HepG2 (cell line): ENCODE data around the gene PDIA6. TPM values are rescaled to one million over a fixed set of nuclear protein-coding genes. Genes with fewer than 3 reads are reported as not detected.

Experiments used
- ATAC-seq: fragments of 200-7000 bp; cut with Tn5 transposase; 3 replicates; pipeline ENCODE4 v1.9.1; 2020; ENCODE audit warnings: mild to moderate bottlenecking, moderate library complexity
- BruUV-seq: library from RNA; stranded (reverse); fragments of 400-500 nt; replicated peaks from 2 replicates; lab custom pipeline; 2021; lab: Mats Ljungman, UMichigan
- CTCF ChIA-PET: fragments of 300-600 bp; formaldehyde crosslinking; extraction: SDS; loops from one replicate; lab custom pipeline; 2021; ENCODE audit warnings: low total read pairs, inconsistent platforms, low intra/inter-chr PET ratio; lab: Yijun Ruan, JAX
- POLR2A ChIA-PET: fragments of 350-600 bp; sonication (Branson Sonifier 250); formaldehyde crosslinking; loops from one replicate; lab custom pipeline; 2020; ENCODE audit warnings: antibody characterized with exemption, inconsistent platforms; lab: Yijun Ruan, JAX
- DNase-seq: peaks from one replicate; pipeline ENCODE4 v3.0.0-alpha.2; 2015; ENCODE audit warnings: low spot score
- FAIRE-seq: peaks from 3 replicates; lab custom pipeline; 2011; peaks lifted over from hg19 to GRCh38; lab: Jason Lieb, UNC
- H2AFZ ChIP-seq: one replicate; pipeline ENCODE4 v1.6.1; 2011; ENCODE audit warnings: low read length, inconsistent platforms
- H3K27ac ChIP-seq: fragments of 300-600 bp; 3 replicates; pipeline ENCODE4 v1.8.0; 2011; ENCODE audit warnings: mixed run types, mild to moderate bottlenecking, mixed read lengths, low read length, inconsistent platforms; ENCODE audit not compliant: insufficient read depth; ENCODE audit errors: extremely low read length
- H3K27me3 ChIP-seq, 2 experiments: fragments of 200-600 bp in 1 of 2; 2 replicates in 1 of 2; 3 replicates in 1 of 2; pipeline versions ENCODE4 v1.6.0 to v1.8.0; 2011; ENCODE audit warnings: low read length in 2 of 2, mild to moderate bottlenecking in 2 of 2, moderate library complexity in 2 of 2, inconsistent platforms in 1 of 2; ENCODE audit not compliant: insufficient read depth in 2 of 2, control insufficient read depth in 1 of 2
- H3K36me3 ChIP-seq, 2 experiments: fragments of 200-600 bp in 1 of 2; replicated peaks in 1 of 2; 2 replicates in 1 of 2; 3 replicates in 1 of 2; pipeline versions ENCODE4 v1.5.1 to v1.8.0; 2011; ENCODE audit warnings: low read length in 2 of 2, inconsistent platforms in 1 of 2; ENCODE audit not compliant: insufficient read depth in 2 of 2, control insufficient read depth in 1 of 2
- H3K4me1 ChIP-seq: 2 replicates; pipeline ENCODE4 v1.5.1; 2012; ENCODE audit warnings: low read length, inconsistent platforms; ENCODE audit not compliant: insufficient read depth
- H3K4me2 ChIP-seq: 2 replicates; pipeline ENCODE4 v1.6.0; 2011; ENCODE audit warnings: low read depth, low read length, inconsistent platforms
- H3K4me3 ChIP-seq, 3 experiments: fragments of 200-600 bp in 1 of 3; sonication (generic), shearing (Covaris generic) in 1 of 3; replicated peaks in 1 of 3; 2 replicates each; pipeline ENCODE4 v1.5.1; 2011 to 2016; ENCODE audit warnings: low read length in 3 of 3, inconsistent platforms in 2 of 3, low read depth in 2 of 3, mild to moderate bottlenecking in 2 of 3, control low read depth in 1 of 3, mixed read lengths in 1 of 3; ENCODE audit not compliant: insufficient read depth in 1 of 3
- H3K79me2 ChIP-seq: one replicate; pipeline ENCODE4 v1.6.1; 2011; ENCODE audit warnings: low read length, inconsistent platforms; ENCODE audit not compliant: insufficient read depth
- H3K9ac ChIP-seq: 2 replicates; pipeline ENCODE4 v1.6.0; 2011; ENCODE audit warnings: mild to moderate bottlenecking, low read depth, low read length, inconsistent platforms; ENCODE audit not compliant: insufficient read depth
- H3K9me3 ChIP-seq: 2 replicates; pipeline ENCODE4 v1.5.1; 2012; ENCODE audit warnings: mild to moderate bottlenecking, low read length
- H4K20me1 ChIP-seq: 2 replicates; pipeline ENCODE4 v1.6.0; 2011; ENCODE audit warnings: inconsistent platforms, mild to moderate bottlenecking, low read length, moderate library complexity; ENCODE audit not compliant: insufficient read depth
- DR1 ChIP-seq: sonication (generic); formaldehyde crosslinking; IDR thresholded peaks from 2 replicates; pipeline ENCODE4 v1.8.0; 2021; ENCODE audit warnings: mild to moderate bottlenecking, missing genetic modification reagents, inconsistent platforms
- FOXM1 ChIP-seq: sonication (generic); formaldehyde crosslinking; IDR thresholded peaks from 2 replicates; pipeline ENCODE4 v1.5.0; 2020; ENCODE audit warnings: missing genetic modification reagents
- KDM2A ChIP-seq: sonication (generic); formaldehyde crosslinking; IDR thresholded peaks from 2 replicates; pipeline ENCODE4 v1.4.0; 2020; ENCODE audit warnings: low read depth, missing genetic modification reagents, borderline replicate concordance
- PCBP1 ChIP-seq: fragments of 200-400 bp; formaldehyde crosslinking; IDR thresholded peaks from 2 replicates; pipeline ENCODE4 v1.6.1; 2017; ENCODE audit warnings: mild to moderate bottlenecking, low read depth, low read length, borderline replicate concordance
- POLR2A ChIP-seq, 2 experiments: IDR thresholded peaks; 2 replicates each; pipeline ENCODE4 v1.6.1; 2011; ENCODE audit warnings: low read depth in 2 of 2, low read length in 2 of 2, mild to moderate bottlenecking in 1 of 2, moderate library complexity in 1 of 2; ENCODE audit not compliant: insufficient read depth in 1 of 2
- RBM22 ChIP-seq: fragments of 200-400 bp; formaldehyde crosslinking; optimal IDR thresholded peaks from 2 replicates; pipeline ENCODE3; 2017; ENCODE audit warnings: mild to moderate bottlenecking, low read length, moderate library complexity
- SMARCE1 ChIP-seq: fragments of 450-650 bp; IDR thresholded peaks from 2 replicates; pipeline ENCODE4 v1.6.1; 2017; ENCODE audit warnings: borderline replicate concordance
- ZNF263 ChIP-seq: sonication (generic); formaldehyde crosslinking; IDR thresholded peaks from 2 replicates; pipeline ENCODE4 v1.4.0; 2020; ENCODE audit warnings: missing genetic modification reagents
- ZNF572 ChIP-seq: sonication (generic); formaldehyde crosslinking; IDR thresholded peaks from 2 replicates; pipeline ENCODE4 v1.5.1; 2020; ENCODE audit warnings: mild to moderate bottlenecking, missing genetic modification reagents
- ZNF616 ChIP-seq: sonication (generic); formaldehyde crosslinking; IDR thresholded peaks from 2 replicates; pipeline ENCODE4 v1.5.0; 2020; ENCODE audit warnings: low read depth, mild to moderate bottlenecking, missing genetic modification reagents
- WGBS: methylation state at CpG from one replicate; pipeline ENCODE4 v1.1.6; 2017; ENCODE audit warnings: low lambda C conversion rate; 5-methylcytosine and 5-hydroxymethylcytosine counted together
- in situ Hi-C: cut with HindIII; loops from 2 replicates; pipeline ENCODE4 v1.10.0; 2017; ENCODE audit warnings: low pct_unique_long_range_greater_than_20kb; ENCODE audit not compliant: extremely low pct_ligation_motif_present
- intact Hi-C: fragments of 100-400 bp; cut with micrococcal nuclease; formaldehyde crosslinking; loops from one replicate; pipeline ENCODE4 v1.10.0; 2022; ENCODE audit not compliant: unreplicated experiment
- polyA plus RNA-seq, 8 experiments: library from polyadenylated mRNA; depleted of rRNA in 3 of 8; stranded (reverse) in 7 of 8; unstranded in 1 of 8; fragments of >200 nt; fragmentation: Illumina TruSeq in 4 of 8; extraction: Trizol in 4 of 8; gene quantifications; 2 replicates each; pipeline versions ENCODE4 v1.2.1 to v1.2.3, GENCODE V29; 2011 to 2016; ENCODE audit warnings: low read depth in 4 of 8, missing spikeins in 1 of 8, mixed read lengths in 1 of 8; ENCODE audit not compliant: insufficient read depth in 1 of 8
- total RNA-seq, 5 experiments: library from RNA; depleted of rRNA; stranded (reverse); fragments of >200 nt; fragmentation: Illumina TruSeq; extraction: Trizol; gene quantifications; 2 replicates each; pipeline ENCODE4 v1.2.3, GENCODE V29; 2016; ENCODE audit warnings: low read depth in 1 of 5
- TF ChIP-seq, protein P1 (sequence below): sonication (generic); formaldehyde crosslinking; IDR thresholded peaks from 2 replicates; pipeline ENCODE4 v1.4.0; 2020; ENCODE audit warnings: missing genetic modification reagents
- TF ChIP-seq, protein P2 (sequence below): sonication (generic); formaldehyde crosslinking; IDR thresholded peaks from 2 replicates; pipeline ENCODE4 v1.8.0; 2022; ENCODE audit warnings: missing genetic modification reagents, mild to moderate bottlenecking, borderline replicate concordance

Gene PDIA6
- total and polyA plus RNA-seq, 2 of the 13 experiments (the other 11 are each of a cell fraction or from before 2014, with no cell fraction given), result 586 to 642 TPM

DNA sequence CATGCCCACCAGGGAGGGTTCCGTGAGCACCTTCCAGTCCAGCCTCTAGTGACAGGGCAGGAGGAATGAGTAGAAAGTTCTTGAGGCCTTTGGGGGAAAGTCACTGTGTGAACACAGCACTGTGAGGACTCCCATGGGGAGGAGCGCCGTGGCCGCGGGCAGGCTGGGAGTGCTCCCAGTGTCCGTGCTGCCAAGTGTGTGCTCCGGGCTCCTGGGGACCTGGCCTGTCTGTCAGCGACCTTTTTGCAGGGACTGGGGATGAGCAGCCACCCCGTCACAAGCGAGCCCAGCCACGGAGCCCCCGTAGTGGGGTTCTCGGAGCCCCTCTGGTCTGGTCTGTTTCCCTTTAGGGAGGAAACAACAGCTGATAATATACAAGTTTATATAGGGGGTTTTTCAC lies 36.8 kb downstream of the PDIA6 start:
- Histone ChIP-seq H3K4me2 (no peak overlapping the region), H3K79me2 (no peaks in the 10 kb centered on the region), H3K4me3 (no peak overlapping the region), H3K36me3 (peaks cover 6 to 19% of the 10 kb centered on the region in 2 experiments; a peak in 4 of 5 replicates), H3K9me3 (no peaks in the 10 kb centered on the region), H2AFZ (no peak overlapping the region), H3K27ac (no peak overlapping the region), H4K20me1 (no peaks in the 10 kb centered on the region; the same call in 1 of the 2 replicates), H3K9ac (no peak overlapping the region), H3K27me3 (peaks cover 0 to 11% of the 10 kb centered on the region in 2 experiments; a peak in 1 of 5 replicates), H3K4me1 (no peaks in the 10 kb centered on the region)
- intact Hi-C loops (no loop called here), in situ Hi-C loops (no loop called here)
- TF ChIP-seq RBM22 (peak; percentile 62), ZNF572 (CRISPR knock-in tag) (no peak), ZNF263 (CRISPR knock-in tag) (peak; percentile 97)
- TF ChIP-seq, protein P1, sequence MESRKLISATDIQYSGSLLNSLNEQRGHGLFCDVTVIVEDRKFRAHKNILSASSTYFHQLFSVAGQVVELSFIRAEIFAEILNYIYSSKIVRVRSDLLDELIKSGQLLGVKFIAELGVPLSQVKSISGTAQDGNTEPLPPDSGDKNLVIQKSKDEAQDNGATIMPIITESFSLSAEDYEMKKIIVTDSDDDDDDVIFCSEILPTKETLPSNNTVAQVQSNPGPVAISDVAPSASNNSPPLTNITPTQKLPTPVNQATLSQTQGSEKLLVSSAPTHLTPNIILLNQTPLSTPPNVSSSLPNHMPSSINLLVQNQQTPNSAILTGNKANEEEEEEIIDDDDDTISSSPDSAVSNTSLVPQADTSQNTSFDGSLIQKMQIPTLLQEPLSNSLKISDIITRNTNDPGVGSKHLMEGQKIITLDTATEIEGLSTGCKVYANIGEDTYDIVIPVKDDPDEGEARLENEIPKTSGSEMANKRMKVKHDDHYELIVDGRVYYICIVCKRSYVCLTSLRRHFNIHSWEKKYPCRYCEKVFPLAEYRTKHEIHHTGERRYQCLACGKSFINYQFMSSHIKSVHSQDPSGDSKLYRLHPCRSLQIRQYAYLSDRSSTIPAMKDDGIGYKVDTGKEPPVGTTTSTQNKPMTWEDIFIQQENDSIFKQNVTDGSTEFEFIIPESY (CRISPR knock-in tag), result peak; percentile 75; the same call in 1 of the 2 replicates
- POLR2A ChIA-PET, result no interaction called here
- ATAC-seq (no peak), FAIRE-seq (no peak), DNase-seq (no peak)
- no TSS peak for BruUV-seq
- 93% methylated on average over 13 of the region's 13 CpGs for WGBS
- CTCF ChIA-PET, result no interaction called here

DNA sequence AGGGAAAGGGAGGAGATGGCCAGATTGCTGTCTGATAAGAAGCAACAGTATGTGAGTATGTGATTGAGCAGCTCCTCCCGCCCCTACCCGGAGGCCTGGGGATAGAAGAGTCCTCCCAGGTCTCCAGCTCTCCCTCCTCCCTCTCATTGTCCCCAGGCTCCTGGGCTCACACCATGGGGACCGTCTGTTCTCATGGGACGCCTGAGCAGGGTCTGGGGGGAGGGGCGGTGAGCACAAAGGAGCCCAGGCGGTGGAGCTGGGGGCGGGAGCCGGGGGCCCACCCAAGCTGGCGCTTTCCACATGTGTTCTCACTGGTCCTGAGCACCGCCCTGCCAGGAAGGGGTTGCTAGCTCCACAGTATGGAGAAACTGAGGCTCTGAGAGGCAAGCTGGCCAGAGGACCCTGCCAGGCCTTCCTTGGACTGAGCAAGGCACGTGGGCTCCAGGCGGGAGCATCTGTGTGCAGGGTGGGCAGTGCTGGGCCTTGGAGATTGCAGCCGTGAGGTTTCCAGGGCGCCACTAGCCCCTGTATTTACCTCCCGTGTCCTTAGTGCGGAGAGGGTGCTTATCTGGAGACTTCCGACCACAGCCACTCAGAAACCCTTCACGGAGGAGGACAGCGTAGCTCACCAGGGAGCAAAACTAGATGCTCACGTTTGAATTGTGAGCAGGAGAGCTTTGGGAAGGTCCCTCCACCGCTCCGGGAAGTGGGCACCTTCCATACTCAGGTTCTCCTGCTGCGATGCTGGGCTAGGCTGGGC lies 37.4 kb downstream of the PDIA6 start:
- Histone ChIP-seq H3K4me2 (no peak overlapping the region), H3K9ac (no peak overlapping the region), H3K27me3 (peaks cover 0 to 16% of the 10 kb centered on the region in 2 experiments; a peak in 1 of 5 replicates), H3K9me3 (no peaks in the 10 kb centered on the region), H3K27ac (no peak overlapping the region), H2AFZ (no peak overlapping the region), H3K79me2 (no peaks in the 10 kb centered on the region), H3K4me1 (no peaks in the 10 kb centered on the region), H4K20me1 (no peaks in the 10 kb centered on the region; the same call in 1 of the 2 replicates), H3K36me3 (peaks cover 6 to 13% of the 10 kb centered on the region in 2 experiments; a peak in 4 of 5 replicates), H3K4me3 (no peak overlapping the region)
- ChIA-PET CTCF (no interaction called here), POLR2A (no interaction called here)
- intact Hi-C loops, result no loop called here
- in situ Hi-C loops, result no loop called here
- BruUV-seq, result no TSS peak
- ATAC-seq (no peak), FAIRE-seq (no peak), DNase-seq (no peak)
- WGBS, result 81% methylated on average over 17 of the region's 23 CpGs
- TF ChIP-seq ZNF616 (0 out of 2 replicates have a peak, but pooled peaks have one; percentile 32), DR1 (no peak), PCBP1 (no peak), FOXM1 (CRISPR knock-in tag) (no peak), SMARCE1 (no peak), KDM2A (CRISPR knock-in tag) (peak; percentile 47; the same call in 1 of the 2 replicates), POLR2A (IDR thresholded peaks at IDR 0.05; ENCODE audit: insufficient read depth in 1 of 2, low read depth in 2 of 2, low read length in 2 of 2) (peak in 1 of 2 experiments; percentile 35; a peak in 1 of 4 replicates), ZNF263 (CRISPR knock-in tag) (peak; percentile 90), ZNF572 (CRISPR knock-in tag) (no peak)
- TF ChIP-seq, protein P2, sequence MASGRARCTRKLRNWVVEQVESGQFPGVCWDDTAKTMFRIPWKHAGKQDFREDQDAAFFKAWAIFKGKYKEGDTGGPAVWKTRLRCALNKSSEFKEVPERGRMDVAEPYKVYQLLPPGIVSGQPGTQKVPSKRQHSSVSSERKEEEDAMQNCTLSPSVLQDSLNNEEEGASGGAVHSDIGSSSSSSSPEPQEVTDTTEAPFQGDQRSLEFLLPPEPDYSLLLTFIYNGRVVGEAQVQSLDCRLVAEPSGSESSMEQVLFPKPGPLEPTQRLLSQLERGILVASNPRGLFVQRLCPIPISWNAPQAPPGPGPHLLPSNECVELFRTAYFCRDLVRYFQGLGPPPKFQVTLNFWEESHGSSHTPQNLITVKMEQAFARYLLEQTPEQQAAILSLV, result no peak
